HUES64 (cell line): ENCODE data around the gene MRPL4.

Experiments used
- H3K27ac ChIP-seq: 2 replicates; pipeline ENCODE4 v1.7.0; 2013; ENCODE audit warnings: low read depth, low read length, inconsistent platforms
- H3K27me3 ChIP-seq: 2 replicates; pipeline ENCODE4 v1.6.1; 2013; ENCODE audit warnings: mild to moderate bottlenecking, low read length; ENCODE audit not compliant: insufficient read depth
- H3K36me3 ChIP-seq: 2 replicates; pipeline ENCODE4 v1.6.1; 2013; ENCODE audit warnings: mild to moderate bottlenecking, low read length; ENCODE audit not compliant: insufficient read depth
- H3K4me1 ChIP-seq: 2 replicates; pipeline ENCODE4 v1.6.1; 2013; ENCODE audit warnings: mild to moderate bottlenecking, low read length, moderate library complexity; ENCODE audit not compliant: insufficient read depth
- H3K4me3 ChIP-seq: 2 replicates; pipeline ENCODE4 v1.5.1; 2013; ENCODE audit warnings: mild to moderate bottlenecking, low read length, moderate library complexity
- H3K9ac ChIP-seq: 2 replicates; pipeline ENCODE4 v1.6.1; 2013; ENCODE audit warnings: mild to moderate bottlenecking, low read depth, low read length
- H3K9me3 ChIP-seq: 2 replicates; pipeline ENCODE4 v1.6.1; 2013; ENCODE audit warnings: low read depth, low read length; ENCODE audit not compliant: insufficient read depth
- WGBS: fragments of 150-250, 120-280 bp; methylation state at CpG from one replicate; pipeline ENCODE4 v1.1.7; 2013; ENCODE audit warnings: missing lambda C conversion rate; 5-methylcytosine and 5-hydroxymethylcytosine counted together

Gene MRPL4

DNA sequence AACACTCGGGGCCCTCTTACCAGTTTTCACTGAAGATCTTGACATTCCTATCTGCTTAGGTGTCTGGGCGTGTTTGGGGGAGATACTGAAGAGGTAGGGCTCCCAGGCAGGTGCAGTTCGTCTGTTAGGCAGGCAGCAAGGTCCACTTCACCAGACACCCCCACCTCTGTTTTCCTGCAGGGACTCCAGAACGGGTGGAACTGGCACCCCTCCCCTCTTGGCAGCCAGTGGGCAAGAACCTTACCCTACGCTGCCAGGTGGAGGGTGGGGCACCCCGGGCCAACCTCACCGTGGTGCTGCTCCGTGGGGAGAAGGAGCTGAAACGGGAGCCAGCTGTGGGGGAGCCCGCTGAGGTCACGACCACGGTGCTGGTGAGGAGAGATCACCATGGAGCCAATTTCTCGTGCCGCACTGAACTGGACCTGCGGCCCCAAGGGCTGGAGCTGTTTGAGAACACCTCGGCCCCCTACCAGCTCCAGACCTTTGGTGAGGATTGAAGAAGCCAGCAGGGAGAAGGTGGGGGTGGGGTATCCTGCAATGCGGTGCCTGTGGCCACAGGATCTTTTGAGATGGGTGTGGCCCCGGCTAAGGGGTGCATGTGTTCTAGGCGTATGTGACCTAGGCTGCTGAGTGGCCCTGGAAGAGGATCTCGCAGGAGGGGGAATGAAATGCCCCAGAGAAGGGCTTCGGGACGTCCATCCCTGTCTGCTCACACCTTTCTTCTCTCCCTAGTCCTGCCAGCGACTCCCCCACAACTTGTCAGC lies 31.5 kb downstream of the MRPL4 start:
- WGBS: 81% methylated on average over 22 of the region's 23 CpGs
- H3K27ac ChIP-seq: no peak overlapping the region
- no peaks in the 10 kb centered on the region for H3K9me3 ChIP-seq
- peaks cover 4% of the 10 kb centered on the region; the same call in 1 of the 2 replicates for H3K36me3 ChIP-seq
- no peak overlapping the region for H3K4me3 ChIP-seq
- H3K4me1 ChIP-seq: 0 out of 2 replicates have a peak, but pooled peaks cover 3% of the 10 kb centered on the region
- H3K27me3 ChIP-seq: peaks cover 29% of the 10 kb centered on the region
- H3K9ac ChIP-seq: no peak overlapping the region

DNA sequence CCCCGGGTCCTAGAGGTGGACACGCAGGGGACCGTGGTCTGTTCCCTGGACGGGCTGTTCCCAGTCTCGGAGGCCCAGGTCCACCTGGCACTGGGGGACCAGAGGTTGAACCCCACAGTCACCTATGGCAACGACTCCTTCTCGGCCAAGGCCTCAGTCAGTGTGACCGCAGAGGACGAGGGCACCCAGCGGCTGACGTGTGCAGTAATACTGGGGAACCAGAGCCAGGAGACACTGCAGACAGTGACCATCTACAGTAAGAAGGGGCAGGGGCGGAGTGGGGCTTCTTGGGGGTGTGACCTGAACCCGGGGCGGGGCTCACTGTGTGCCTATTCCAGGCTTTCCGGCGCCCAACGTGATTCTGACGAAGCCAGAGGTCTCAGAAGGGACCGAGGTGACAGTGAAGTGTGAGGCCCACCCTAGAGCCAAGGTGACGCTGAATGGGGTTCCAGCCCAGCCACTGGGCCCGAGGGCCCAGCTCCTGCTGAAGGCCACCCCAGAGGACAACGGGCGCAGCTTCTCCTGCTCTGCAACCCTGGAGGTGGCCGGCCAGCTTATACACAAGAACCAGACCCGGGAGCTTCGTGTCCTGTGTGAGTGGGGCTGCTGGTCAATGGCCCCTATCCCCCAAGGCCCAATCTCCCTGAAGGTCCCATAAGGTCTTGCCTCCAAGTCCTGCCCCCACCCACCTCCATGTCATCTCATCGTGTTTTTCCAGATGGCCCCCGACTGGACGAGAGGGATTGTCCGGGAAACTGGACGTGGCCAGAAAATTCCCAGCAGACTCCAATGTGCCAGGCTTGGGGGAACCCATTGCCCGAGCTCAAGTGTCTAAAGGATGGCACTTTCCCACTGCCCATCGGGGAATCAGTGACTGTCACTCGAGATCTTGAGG lies 32.3 kb downstream of the MRPL4 start:
- H3K36me3 ChIP-seq: peaks cover 4% of the 10 kb centered on the region; the same call in 1 of the 2 replicates
- 93% methylated on average over 34 of the region's 34 CpGs for WGBS
- H3K4me1 ChIP-seq: 0 out of 2 replicates have a peak, but pooled peaks cover 3% of the 10 kb centered on the region
- H3K27ac ChIP-seq: no peak overlapping the region
- H3K9me3 ChIP-seq: no peaks in the 10 kb centered on the region
- H3K9ac ChIP-seq: no peak overlapping the region
- H3K4me3 ChIP-seq: no peak overlapping the region
- H3K27me3 ChIP-seq: peaks cover 38% of the 10 kb centered on the region

DNA sequence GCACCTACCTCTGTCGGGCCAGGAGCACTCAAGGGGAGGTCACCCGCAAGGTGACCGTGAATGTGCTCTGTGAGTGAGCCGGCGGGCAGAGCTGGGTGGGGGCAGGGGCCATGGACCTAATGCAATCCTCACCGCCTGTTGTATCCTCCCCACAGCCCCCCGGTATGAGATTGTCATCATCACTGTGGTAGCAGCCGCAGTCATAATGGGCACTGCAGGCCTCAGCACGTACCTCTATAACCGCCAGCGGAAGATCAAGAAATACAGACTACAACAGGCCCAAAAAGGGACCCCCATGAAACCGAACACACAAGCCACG lies 32.9 kb downstream of the MRPL4 start:
- Histone ChIP-seq H3K27ac (no peak overlapping the region), H3K36me3 (peaks cover 4% of the 10 kb centered on the region; the same call in 1 of the 2 replicates), H3K9me3 (no peaks in the 10 kb centered on the region), H3K4me1 (0 out of 2 replicates have a peak, but pooled peaks cover 3% of the 10 kb centered on the region), H3K9ac (no peak overlapping the region), H3K4me3 (no peak overlapping the region), H3K27me3 (peaks cover 44% of the 10 kb centered on the region)
- WGBS: 94% methylated on average over 13 of the region's 13 CpGs

DNA sequence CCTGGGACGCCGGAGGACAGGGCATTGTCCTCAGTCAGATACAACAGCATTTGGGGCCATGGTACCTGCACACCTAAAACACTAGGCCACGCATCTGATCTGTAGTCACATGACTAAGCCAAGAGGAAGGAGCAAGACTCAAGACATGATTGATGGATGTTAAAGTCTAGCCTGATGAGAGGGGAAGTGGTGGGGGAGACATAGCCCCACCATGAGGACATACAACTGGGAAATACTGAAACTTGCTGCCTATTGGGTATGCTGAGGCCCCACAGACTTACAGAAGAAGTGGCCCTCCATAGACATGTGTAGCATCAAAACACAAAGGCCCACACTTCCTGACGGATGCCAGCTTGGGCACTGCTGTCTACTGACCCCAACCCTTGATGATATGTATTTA lies 33.4 kb downstream of the MRPL4 start:
- H3K36me3 ChIP-seq: peaks cover 4% of the 10 kb centered on the region; the same call in 1 of the 2 replicates

DNA sequence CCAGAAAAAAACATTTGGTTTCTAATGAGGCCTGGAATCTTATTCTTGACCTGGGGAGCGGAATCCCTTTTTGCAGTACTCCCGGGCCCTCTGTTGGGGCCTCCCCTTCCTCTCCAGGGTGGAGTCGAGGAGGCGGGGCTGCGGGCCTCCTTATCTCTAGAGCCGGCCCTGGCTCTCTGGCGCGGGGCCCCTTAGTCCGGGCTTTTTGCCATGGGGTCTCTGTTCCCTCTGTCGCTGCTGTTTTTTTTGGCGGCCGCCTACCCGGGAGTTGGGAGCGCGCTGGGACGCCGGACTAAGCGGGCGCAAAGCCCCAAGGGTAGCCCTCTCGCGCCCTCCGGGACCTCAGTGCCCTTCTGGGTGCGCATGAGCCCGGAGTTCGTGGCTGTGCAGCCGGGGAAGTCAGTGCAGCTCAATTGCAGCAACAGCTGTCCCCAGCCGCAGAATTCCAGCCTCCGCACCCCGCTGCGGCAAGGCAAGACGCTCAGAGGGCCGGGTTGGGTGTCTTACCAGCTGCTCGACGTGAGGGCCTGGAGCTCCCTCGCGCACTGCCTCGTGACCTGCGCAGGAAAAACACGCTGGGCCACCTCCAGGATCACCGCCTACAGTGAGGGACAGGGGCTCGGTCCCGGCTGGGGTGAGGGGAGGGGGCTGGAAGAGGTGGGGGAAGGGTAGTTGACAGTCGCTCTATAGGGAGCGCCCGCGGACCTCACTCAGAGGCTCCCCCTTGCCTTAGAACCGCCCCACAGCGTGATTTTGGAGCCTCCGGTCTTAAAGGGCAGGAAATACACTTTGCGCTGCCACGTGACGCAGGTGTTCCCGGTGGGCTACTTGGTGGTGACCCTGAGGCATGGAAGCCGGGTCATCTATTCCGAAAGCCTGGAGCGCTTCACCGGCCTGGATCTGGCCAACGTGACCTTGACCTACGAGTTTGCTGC lies 35.1 kb downstream of the MRPL4 start, which contains the start of gene ICAM4:
Gene ICAM4 (plus strand): TSS at position 153 of the 935 bp plus-strand sequence. CDS start 58 bp downstream, at position 211.
- 6% methylated on average over 59 of the region's 59 CpGs for WGBS
- peak within 1 kb of the TSS; percentile 57 for H3K4me3 ChIP-seq
- no peak within 1 kb of the TSS; the same call in 1 of the 2 replicates for H3K9ac ChIP-seq
- H3K9me3 ChIP-seq: no peaks in the 10 kb centered on the region
- H3K36me3 ChIP-seq: peaks cover 4% of the 10 kb centered on the region; the same call in 1 of the 2 replicates
- H3K4me1 ChIP-seq: 0 out of 2 replicates have a peak, but pooled peaks cover 3% of the 10 kb centered on the region
- H3K27me3 ChIP-seq: peaks cover 65% of the 10 kb centered on the region
- no peak within 1 kb of the TSS for H3K27ac ChIP-seq

More for the DNA sequence above, 33.4 kb downstream of the MRPL4 start:
- Histone ChIP-seq H3K27me3 (peaks cover 48% of the 10 kb centered on the region), H3K9ac (no peak overlapping the region), H3K27ac (no peak overlapping the region), H3K9me3 (no peaks in the 10 kb centered on the region), H3K4me3 (no peak overlapping the region), H3K4me1 (0 out of 2 replicates have a peak, but pooled peaks cover 3% of the 10 kb centered on the region)
- 94% methylated on average over 4 of the region's 4 CpGs for WGBS

DNA sequence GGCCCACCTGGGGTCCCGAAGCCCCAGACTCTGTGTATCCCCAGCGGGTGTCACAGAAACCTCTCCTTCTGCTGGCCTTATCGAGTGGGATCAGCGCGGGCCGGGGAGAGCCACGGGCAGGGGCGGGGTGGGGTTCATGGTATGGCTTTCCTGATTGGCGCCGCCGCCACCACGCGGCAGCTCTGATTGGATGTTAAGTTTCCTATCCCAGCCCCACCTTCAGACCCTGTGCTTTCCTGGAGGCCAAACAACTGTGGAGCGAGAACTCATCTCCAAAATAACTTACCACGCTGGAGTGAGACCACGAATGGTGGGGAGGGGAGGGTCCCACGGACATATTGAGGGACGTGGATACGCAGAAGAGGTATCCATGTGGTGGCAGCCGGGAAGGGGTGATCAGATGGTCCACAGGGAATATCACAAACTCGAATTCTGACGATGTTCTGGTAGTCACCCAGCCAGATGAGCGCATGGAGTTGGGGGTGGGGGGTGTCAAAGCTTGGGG lies 36.7 kb downstream of the MRPL4 start:
- no peaks in the 10 kb centered on the region for H3K9me3 ChIP-seq
- peaks cover 82% of the 10 kb centered on the region for H3K27me3 ChIP-seq
- H3K36me3 ChIP-seq: peaks cover 4% of the 10 kb centered on the region; the same call in 1 of the 2 replicates
- H3K9ac ChIP-seq: no peak overlapping the region
- H3K27ac ChIP-seq: no peak overlapping the region
- H3K4me1 ChIP-seq: 0 out of 2 replicates have a peak, but pooled peaks cover 3% of the 10 kb centered on the region
- 2% methylated on average over 19 of the region's 23 CpGs for WGBS
- H3K4me3 ChIP-seq: peak overlapping the region; percentile 54

DNA sequence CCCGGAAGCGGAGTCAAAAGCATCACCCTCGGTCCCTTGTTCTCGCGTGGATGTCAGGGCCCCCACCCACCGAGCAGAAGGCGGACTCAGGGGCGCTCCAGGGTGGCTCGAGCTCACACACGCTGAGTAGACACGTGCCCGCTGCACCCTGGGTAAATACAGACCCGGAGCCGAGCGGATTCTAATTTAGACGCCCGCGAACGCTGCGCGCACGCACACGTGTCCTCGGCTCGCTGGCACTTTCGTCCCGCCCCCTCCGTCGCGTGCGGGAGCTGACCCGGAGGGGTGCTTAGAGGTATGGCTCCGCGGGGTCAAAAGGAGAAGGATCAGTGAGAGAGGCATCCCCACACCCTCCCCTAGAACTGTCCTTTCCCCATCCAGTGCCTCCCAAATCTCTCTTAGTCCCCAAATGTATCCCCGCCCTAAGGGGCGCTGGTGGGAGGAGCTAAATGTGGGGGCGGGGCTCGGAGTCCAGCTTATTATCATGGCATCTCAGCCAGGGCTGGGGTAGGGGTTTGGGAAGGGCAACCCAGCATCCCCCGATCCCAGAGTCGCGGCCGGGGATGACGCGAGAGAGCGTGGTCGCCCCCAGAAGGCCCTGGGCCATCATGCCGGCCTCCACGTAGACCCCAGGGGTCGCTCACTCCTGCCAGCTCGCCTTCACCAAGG lies 37.3 kb downstream of the MRPL4 start:
- H3K27me3 ChIP-seq: peaks cover 88% of the 10 kb centered on the region
- H3K36me3 ChIP-seq: peaks cover 4% of the 10 kb centered on the region; the same call in 1 of the 2 replicates
- H3K27ac ChIP-seq: no peak overlapping the region
- peak overlapping the region; percentile 54 for H3K4me3 ChIP-seq
- H3K9me3 ChIP-seq: no peaks in the 10 kb centered on the region
- 2% methylated on average over 49 of the region's 50 CpGs for WGBS
- H3K9ac ChIP-seq: no peak overlapping the region
- 0 out of 2 replicates have a peak, but pooled peaks cover 3% of the 10 kb centered on the region for H3K4me1 ChIP-seq

DNA sequence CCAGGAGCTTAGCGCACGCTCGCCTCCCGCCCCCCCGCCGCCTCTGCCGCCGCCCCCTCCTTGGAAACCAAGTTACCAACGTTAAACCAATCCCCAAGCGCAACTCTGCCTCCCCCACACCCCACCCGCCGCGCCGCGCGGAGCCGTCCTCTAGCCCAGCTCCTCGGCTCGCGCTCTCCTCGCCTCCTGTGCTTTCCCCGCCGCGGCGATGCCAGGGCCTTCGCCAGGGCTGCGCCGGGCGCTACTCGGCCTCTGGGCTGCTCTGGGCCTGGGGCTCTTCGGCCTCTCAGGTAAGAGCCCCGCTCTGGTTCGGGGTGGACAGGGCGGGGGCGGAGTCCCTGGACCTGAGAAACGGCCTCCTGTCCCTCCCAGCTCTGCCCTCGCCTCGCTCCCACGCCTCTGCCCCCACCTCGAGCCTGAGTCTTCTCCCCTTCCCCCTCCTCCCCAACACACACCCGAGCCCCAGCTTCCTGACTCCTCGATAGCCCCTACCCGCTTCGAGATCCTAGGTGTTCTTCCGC lies 37.9 kb downstream of the MRPL4 start, which contains the start of gene ICAM5:
Gene ICAM5 (plus strand): TSS at position 117 of the 521 bp plus-strand sequence. CDS start 92 bp downstream, at position 209.
- peaks cover 4% of the 10 kb centered on the region; the same call in 1 of the 2 replicates for H3K36me3 ChIP-seq
- no peak within 1 kb of the TSS for H3K27ac ChIP-seq
- H3K9me3 ChIP-seq: no peaks in the 10 kb centered on the region
- peak within 1 kb of the TSS; percentile 54 for H3K4me3 ChIP-seq
- peaks cover 94% of the 10 kb centered on the region for H3K27me3 ChIP-seq
- 0 out of 2 replicates have a peak, but pooled peaks cover 3% of the 10 kb centered on the region for H3K4me1 ChIP-seq
- 1% methylated on average over 44 of the region's 45 CpGs for WGBS
- no peak within 1 kb of the TSS for H3K9ac ChIP-seq

DNA sequence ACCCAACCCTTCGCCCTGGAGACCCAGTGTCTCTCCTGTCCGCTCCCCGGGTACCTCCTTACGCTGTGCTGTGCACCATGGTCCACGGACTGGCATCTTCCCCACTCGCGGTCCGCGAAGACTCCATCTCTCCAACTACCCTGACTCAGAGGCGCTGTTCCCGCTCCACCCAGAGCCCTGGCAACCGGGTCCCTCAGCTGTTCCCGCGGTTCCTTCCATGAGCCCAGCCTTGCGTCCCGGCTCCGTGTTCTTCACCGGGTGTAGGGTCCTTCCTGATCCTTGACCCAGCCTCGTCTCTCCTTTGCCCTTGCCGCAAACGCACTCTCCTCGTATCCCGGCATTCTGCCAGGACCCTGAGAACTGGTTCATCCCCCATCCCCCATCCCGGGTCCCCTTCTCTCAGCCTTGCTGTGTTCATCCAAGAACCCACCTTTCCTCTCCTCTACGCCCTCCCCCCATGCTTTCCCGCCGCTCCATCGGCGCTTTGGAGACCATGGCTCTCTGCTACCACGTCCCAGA lies 38.4 kb downstream of the MRPL4 start:
- Histone ChIP-seq H3K9ac (no peak overlapping the region), H3K27ac (no peak overlapping the region), H3K4me1 (0 out of 2 replicates have a peak, but pooled peaks cover 3% of the 10 kb centered on the region), H3K4me3 (peak overlapping the region; percentile 54), H3K36me3 (peaks cover 1% of the 10 kb centered on the region; the same call in 1 of the 2 replicates), H3K9me3 (no peaks in the 10 kb centered on the region), H3K27me3 (peaks cover 99% of the 10 kb centered on the region)
- 3% methylated on average over 30 of the region's 30 CpGs for WGBS
